CD1c-positive myeloid dendritic cell (primary cell): Measurements from ENCODE around the gene ZNF48.

Source experiments
- DNase-seq: peaks from one replicate; pipeline ENCODE4 v3.0.0-alpha.2; 2016; ENCODE audit errors: extremely low spot score

The ZNF48 gene

GRCh38 chr16:30395155-30395991, at the start of gene ZNF48:
TSS of gene ZNF48 (plus strand) at chr16:30395420. CDS start at chr16:30395795, 375 bp downstream.
- peak; percentile 63 for DNase-seq

- no peak for DNase-seq
Measured at GRCh38 chr16:30346286-30346685, 48.9 kb upstream of the ZNF48 start.

GRCh38 chr16:30348113-30348512, 47.1 kb upstream of the ZNF48 start:
- no peak for DNase-seq

GRCh38 chr16:30348929-30349328, 46.3 kb upstream of the ZNF48 start:
- DNase-seq = no peak

GRCh38 chr16:30349675-30350074, 45.5 kb upstream of the ZNF48 start:
- DNase-seq = no peak

- DNase-seq = peak; percentile 7
Measured at GRCh38 chr16:30350134-30350871, 44.9 kb upstream of the ZNF48 start.

GRCh38 chr16:30351001-30351441, 44.2 kb upstream of the ZNF48 start:
- DNase-seq = no peak

- no peak for DNase-seq
Measured at GRCh38 chr16:30351586-30352419, 43.4 kb upstream of the ZNF48 start.

- DNase-seq = no peak
Measured at GRCh38 chr16:30352488-30353401, 42.5 kb upstream of the ZNF48 start.

GRCh38 chr16:30353438-30354129, 41.6 kb upstream of the ZNF48 start:
- no peak for DNase-seq

- DNase-seq = peak; percentile 71
Measured at GRCh38 chr16:30354423-30355143, 40.6 kb upstream of the ZNF48 start.

- DNase-seq = peak; percentile 100
Measured at GRCh38 chr16:30355144-30355953, 39.9 kb upstream of the ZNF48 start, which contains the start of gene CD2BP2. TSS of gene CD2BP2 (minus strand) at chr16:30355308. CDS start at chr16:30354681, 627 bp downstream.

GRCh38 chr16:30355954-30356308, 39.3 kb upstream of the ZNF48 start:
- no peak for DNase-seq

GRCh38 chr16:30356401-30357084, 38.7 kb upstream of the ZNF48 start:
- DNase-seq = no peak

GRCh38 chr16:30357085-30357714, 38.0 kb upstream of the ZNF48 start:
- DNase-seq = no peak

GRCh38 chr16:30357715-30358576, 37.3 kb upstream of the ZNF48 start:
- DNase-seq = no peak

GRCh38 chr16:30358577-30358936, 36.7 kb upstream of the ZNF48 start:
- no peak for DNase-seq
